GM12874 (cell line): Measurements from ENCODE around the gene DDN.

Source experiments
- TF ChIP-seq, protein P1 (sequence below): IDR thresholded peaks from 2 replicates; pipeline ENCODE4 v1.5.1; 2011; ENCODE audit warnings: low read depth, mild to moderate bottlenecking, control low read depth, low read length, moderate library complexity; ENCODE audit not compliant: insufficient read depth

Gene DDN

DNA sequence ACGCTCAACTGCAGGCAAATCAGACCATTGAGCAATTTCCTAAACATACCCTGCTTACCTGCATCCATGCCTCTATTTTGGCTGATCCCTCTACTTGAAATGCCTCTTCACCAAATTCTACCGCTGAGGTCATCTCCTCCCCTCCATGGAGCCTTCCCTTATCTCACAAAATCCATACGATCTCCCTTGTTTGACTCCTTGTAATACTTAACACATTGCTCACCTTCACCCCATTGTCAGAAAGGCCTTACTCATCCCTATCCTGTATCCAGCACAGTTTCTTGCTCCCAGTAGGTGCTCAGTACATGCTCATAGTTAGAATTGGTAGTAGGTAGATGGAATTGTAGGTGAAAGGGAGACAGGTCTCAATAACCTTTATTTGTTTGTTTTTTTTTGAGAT is 5.4 kb downstream of the DDN start:
- TF ChIP-seq, protein P1, sequence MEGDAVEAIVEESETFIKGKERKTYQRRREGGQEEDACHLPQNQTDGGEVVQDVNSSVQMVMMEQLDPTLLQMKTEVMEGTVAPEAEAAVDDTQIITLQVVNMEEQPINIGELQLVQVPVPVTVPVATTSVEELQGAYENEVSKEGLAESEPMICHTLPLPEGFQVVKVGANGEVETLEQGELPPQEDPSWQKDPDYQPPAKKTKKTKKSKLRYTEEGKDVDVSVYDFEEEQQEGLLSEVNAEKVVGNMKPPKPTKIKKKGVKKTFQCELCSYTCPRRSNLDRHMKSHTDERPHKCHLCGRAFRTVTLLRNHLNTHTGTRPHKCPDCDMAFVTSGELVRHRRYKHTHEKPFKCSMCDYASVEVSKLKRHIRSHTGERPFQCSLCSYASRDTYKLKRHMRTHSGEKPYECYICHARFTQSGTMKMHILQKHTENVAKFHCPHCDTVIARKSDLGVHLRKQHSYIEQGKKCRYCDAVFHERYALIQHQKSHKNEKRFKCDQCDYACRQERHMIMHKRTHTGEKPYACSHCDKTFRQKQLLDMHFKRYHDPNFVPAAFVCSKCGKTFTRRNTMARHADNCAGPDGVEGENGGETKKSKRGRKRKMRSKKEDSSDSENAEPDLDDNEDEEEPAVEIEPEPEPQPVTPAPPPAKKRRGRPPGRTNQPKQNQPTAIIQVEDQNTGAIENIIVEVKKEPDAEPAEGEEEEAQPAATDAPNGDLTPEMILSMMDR = no peak

DNA sequence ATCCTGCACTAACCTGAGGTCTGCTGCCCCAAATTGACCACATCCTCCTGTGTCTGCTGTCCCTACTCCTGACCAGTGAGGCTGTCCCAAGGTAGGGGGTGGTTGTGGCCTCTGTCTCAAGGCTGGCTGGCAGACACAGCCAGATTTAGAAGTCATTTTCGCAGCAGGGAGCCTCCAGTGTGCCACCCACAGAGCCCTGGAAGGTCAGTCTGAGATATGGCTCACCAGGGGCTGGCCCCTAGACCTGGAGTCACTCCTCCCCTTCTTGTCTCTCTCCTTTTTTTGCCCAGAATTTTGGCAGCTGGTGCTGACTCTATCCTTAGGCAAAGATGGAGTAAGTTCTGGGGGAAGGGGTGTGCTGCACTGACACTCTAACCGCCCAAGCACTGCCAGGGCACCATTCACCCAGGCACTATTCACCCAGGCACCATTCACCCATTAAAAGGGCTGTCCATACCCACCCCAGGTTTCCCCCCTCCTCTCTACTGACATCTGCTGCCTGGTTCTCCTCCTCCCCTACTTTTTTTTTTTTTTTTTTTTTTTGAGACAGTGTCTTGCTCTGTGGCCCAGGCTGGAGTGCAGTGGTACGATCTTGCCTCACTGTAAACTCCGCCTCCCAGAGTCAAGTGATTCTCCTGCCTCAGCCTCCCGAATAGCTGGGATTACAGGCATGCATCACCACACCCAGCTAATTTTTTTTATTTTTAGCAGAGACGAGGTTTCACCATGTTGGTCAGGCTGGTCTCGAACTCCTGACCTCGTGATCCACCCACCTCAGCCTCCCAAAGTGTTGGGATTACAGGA is 7.7 kb downstream of the DDN start:
- TF ChIP-seq, protein P1 = no peak

DNA sequence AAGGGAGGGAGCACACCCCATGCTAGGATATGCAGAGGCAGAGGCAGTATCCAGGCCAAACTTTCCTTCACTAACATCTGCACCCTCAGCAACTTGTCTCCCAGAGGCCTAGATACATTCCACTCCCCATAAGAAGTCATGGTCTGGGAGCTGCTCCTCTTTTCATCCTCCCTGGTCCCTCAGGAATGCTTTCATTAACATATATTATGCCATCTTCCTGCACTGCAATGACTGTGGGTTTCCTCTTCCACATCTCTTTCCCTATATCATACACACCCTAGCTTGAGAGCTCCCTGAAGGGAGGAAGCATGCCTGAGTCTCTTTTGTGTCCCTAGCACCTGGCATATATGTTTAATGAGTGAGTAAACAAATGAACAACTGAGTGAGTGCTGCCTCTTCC is 8.6 kb downstream of the DDN start:
- TF ChIP-seq, protein P1 = no peak

DNA sequence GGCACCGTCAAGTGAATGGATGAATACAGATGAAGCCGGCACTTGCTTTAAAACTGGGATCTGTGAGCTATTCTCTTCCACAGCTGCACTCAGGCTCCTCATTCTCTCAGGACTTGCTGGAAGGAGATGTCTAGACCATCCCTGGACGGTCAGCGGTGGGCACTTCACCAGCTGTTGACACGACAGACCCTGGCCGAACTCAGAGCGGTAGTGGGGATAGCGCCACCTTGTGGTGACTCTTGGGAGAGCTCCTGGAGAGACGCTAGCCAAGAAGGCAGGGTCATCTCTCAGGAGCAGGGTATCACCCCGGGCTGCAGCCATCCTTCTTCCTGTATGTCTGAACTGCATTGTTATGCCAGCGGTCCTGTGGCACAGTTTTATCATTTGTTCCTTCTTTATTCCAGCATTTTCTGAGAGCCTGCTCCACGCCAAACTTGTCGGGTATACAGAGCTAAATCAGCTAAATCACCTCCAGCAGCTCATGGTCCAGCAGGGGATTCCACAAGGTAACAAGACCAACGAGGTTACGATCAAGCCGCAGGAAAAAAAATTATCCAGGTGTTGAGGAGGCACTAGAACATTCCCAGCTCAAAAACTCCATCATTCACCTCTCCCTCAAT is 11.0 kb downstream of the DDN start:
- TF ChIP-seq, protein P1 = peak; percentile 92

DNA sequence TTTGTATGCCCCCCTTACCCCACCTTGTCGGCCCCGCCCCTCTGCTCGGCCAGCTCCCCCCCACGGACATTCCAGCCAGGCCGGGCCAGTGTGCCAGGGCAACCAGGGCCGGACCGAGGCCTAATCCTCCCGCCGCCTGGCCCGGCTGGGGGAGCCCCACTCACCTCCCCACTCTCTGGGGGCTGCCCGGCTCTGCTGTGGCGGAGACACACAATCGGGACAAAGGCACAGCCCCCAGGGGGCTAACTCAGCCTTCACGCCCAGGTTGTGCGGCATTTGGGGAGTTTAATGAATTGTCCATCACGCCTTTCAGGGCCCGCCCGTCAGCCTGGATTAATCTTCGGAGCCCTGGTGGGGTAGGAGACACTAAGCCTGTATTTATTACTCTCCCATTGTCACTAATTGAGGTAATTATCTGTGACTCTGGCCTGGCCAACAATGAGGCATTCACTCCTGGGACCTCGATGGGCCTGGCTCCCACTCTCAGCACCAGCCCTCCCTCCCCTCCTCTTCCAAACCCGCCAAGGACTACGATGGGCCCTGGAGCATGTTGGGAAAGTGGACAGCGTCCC is 12.4 kb downstream of the DDN start:
- TF ChIP-seq, protein P1 = no peak

DNA sequence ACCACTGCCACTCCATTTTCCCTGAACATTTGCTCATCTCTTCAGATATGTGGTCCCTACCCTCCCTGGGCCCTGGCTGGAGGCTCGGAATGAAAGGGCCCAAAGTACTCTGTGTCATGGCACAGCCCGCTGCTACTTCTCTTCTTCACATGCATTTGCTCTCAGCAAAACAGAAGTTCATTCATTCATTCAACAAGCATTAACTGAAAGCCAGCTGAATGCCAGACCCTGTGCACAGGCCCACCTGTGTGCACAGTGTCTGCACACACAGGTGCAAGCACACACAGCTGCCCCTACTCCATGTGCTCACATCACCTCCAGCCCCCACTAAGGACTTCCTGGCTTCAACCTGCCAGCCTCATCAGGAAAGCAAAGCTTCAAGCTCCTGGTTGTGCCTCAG is 13.3 kb downstream of the DDN start:
- TF ChIP-seq, protein P1 = no peak

DNA sequence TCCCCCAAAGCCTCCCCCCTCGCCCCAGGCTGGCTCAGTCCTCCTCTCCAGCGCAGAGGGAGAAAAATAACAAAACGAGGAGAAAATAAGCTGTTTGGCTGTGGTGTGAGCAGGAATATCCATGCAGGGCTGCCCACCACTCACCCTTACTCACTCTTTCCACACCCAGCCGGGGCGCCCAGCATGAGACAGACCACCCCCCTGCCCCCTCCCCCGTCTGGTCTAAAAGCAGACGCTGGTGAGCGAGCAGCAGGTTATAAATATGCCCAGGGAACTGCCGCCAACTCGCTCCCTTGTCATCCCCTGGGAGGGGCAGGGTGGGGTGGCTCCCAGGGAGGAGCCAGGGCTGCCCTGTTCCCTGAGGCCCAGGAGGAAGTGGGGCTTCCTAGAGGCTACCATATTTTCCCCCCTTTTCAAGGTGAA is 13.7 kb downstream of the DDN start:
- TF ChIP-seq, protein P1 = no peak
